Non-pigmented ciliary epithelial cell (primary cell): Measurements from ENCODE around the gene JAK2.
"Not testable (repeated sequence)": the region's sequence is repeated elsewhere in the genome, so short reads cannot be mapped to it uniquely, and the experiment has no call there.

Experiments
- DNase-seq: peaks from one replicate; pipeline ENCODE4 v3.0.0-alpha.2; 2010; ENCODE audit warnings: low read depth

JAK2 gene

GRCh38 chr9:5041390-5042115 is 56.5 kb downstream of the JAK2 start:
- no peak for DNase-seq

- no peak for DNase-seq
These were observed 57.6 kb downstream of the JAK2 start for GRCh38 chr9:5042661-5043178.

- DNase-seq, result no peak
These were observed 58.3 kb downstream of the JAK2 start for GRCh38 chr9:5043381-5043780.

- DNase-seq, result no peak
These were observed 59.1 kb downstream of the JAK2 start for GRCh38 chr9:5044160-5044559.

GRCh38 chr9:5052838-5053237 is 67.8 kb downstream of the JAK2 start:
- peak; percentile 31 for DNase-seq

- no peak for DNase-seq
These were observed 77.6 kb downstream of the JAK2 start for GRCh38 chr9:5062631-5063030.

GRCh38 chr9:5072871-5073270 is 87.8 kb downstream of the JAK2 start:
- no peak for DNase-seq

GRCh38 chr9:5073701-5074100 is 88.6 kb downstream of the JAK2 start:
- no peak for DNase-seq

- DNase-seq, result no peak
These were observed 100.9 kb downstream of the JAK2 start for GRCh38 chr9:5085993-5086392.

GRCh38 chr9:5089737-5090136 is 104.7 kb downstream of the JAK2 start:
- DNase-seq, result no peak

- no peak for DNase-seq
These were observed 110.7 kb downstream of the JAK2 start for GRCh38 chr9:5095795-5096194.

GRCh38 chr9:5099466-5099865 is 114.4 kb downstream of the JAK2 start:
- no peak for DNase-seq

GRCh38 chr9:5101127-5101526 is 116.1 kb downstream of the JAK2 start:
- DNase-seq, result not testable (repeated sequence)

GRCh38 chr9:5106517-5106916 is 121.4 kb downstream of the JAK2 start:
- DNase-seq, result not testable (repeated sequence)

- DNase-seq, result no peak
These were observed 126.0 kb downstream of the JAK2 start for GRCh38 chr9:5110867-5111681.

- DNase-seq, result no peak
These were observed 126.6 kb downstream of the JAK2 start for GRCh38 chr9:5111696-5112095.

GRCh38 chr9:5112109-5112592 is 127.1 kb downstream of the JAK2 start:
- DNase-seq, result no peak

- DNase-seq, result no peak
These were observed 127.6 kb downstream of the JAK2 start for GRCh38 chr9:5112646-5113045.

GRCh38 chr9:5113523-5113922 is 128.5 kb downstream of the JAK2 start:
- no peak for DNase-seq

GRCh38 chr9:5113994-5114748 is 129.1 kb downstream of the JAK2 start:
- DNase-seq, result no peak

- no peak for DNase-seq
These were observed 137.0 kb downstream of the JAK2 start for GRCh38 chr9:5122116-5122515.

GRCh38 chr9:5122516-5122915 is 137.4 kb downstream of the JAK2 start:
- DNase-seq, result no peak
